ENCODE results near the gene HDHD5.

Gene HDHD5

DNA sequence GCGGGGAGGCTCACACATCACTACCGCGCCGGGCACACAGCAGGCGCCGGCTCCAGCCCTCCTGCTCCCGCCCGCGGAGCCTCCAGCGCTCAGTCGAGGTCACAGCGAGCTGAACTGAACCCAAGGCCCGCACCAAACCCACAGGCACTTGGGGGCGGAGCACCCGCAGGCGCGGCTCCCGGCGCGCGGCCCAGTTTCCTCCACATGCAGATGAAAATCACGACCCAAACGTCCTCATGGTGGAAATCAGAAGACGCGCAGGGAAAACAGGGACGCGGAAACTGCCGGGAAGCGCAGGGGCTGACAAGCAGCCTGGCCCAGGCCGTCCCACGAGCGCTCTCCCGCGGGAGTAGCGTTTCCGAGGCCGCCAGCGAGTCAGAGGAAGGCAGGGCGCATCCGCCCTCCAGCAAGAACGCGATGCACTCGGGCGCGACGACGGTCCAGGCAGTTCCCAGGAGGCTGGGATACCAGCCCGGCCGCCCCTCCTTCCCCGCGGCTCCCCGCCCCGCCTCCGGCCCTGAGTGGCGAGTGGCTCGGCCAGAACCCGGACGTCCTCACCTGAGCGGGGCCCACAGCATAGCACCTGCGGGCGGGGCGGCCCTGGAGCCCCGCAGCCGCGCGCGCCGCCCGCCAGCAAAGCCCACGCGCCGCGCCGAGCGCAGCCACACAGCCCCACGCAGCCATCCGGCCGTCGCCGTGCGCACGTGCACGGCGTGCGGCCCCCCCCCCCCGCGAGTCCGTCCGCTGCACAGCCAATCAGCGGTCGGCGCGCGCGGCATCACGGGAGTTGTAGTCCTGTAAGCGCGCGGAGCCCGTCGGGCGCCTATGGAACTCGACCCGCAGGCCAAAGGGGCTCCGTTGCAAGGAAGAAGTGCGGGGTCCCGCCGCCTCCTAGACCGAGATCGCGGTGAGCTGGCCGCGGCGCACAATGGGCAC is at the start of gene HDHD5:
Gene HDHD5 (minus strand): TSS at position 710 of the 936 bp plus-strand sequence. CDS start 26 bp downstream, at position 684.
- DNase-seq: peak in 55 of 56 donors; percentile 33 to 92 (median 81)

DNA sequence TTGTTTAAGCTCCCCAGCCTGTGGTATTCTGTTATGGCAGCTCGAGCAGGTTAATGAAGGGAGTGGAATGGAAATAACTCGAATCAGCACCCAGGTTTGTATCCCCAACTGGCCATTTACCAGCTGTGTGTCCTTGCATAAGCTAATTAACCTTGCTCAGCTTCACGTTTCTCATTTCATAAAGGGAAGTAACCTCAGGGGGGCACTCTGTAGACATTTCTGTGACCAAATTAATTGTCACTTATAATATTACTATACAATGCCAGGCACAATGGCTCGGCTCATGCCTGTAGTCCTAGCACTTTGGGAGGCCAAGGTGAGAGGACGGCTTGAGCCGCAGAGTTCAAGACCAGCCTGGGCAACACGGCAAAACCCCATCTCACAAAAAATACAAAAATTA is 46.4 kb upstream of the HDHD5 start:
- no peak for DNase-seq

DNA sequence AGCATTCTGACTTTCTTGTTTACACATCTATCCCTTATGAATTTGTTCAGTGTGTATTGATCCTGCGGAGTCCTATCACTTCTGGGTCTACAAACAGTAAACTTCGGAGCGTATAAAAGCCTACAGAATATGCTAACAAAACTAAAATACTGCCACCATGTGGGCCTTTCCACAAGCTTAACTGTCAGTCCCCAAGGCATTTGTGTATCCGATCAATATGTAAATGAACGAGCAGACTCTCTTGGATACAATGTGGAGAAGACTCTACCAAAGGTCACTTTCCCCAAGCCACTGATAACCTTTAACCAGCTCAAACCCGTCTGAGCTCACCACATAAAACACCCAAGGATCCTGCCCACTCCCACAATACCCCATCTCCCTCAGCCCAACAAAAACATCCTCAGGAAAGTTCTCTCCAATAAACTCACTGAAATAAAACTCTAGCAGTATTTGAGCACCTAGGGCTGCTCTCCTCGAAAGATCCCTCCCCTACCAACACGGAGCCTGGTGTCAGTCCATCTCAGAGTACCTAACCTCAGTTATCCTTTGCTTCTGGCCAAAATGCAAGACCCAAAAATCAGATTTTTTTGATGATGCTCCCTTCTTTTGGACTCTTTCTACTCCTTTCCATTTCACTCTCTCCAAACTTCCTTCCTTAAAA is 42.3 kb upstream of the HDHD5 start:
- peak in 1 of 56 donors; percentile 31 for DNase-seq

DNA sequence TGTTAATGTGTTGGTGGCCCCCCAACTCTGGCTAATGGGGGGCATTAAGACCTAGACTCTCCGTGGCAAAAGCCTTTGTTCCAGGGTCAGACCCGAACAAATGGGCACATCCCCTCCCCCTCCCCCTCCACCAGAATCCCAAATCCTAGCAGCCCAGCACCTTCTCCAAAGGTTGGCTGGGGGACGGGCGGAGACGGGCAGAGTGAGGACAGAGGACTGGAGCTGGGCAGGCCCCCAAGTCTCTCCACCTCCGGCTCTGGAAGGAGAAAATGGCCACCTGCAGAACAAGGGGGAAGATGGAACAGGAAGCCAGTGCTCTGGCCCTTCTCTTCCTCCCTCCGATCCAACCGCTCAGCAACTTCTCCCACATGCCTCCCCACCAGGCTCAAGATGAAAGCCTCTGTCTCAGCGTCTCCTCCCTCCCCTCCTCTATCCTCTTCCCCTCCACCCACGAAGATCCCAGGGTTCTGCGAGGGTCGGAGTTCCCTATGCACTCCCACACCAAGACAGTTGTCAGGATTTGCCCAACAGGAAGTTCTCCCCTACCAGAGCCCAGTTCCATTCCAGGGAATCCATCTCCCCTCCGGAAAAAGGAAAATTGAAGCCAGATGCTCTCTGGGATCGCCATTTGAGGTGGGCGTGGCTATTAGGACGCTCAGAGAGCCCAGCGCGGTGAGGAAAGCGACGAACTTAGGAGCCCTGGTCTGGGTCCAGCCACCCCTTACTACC is 40.1 kb upstream of the HDHD5 start:
- DNase-seq: peak in 10 of 56 donors; percentile 8 to 36 (median 16)

DNA sequence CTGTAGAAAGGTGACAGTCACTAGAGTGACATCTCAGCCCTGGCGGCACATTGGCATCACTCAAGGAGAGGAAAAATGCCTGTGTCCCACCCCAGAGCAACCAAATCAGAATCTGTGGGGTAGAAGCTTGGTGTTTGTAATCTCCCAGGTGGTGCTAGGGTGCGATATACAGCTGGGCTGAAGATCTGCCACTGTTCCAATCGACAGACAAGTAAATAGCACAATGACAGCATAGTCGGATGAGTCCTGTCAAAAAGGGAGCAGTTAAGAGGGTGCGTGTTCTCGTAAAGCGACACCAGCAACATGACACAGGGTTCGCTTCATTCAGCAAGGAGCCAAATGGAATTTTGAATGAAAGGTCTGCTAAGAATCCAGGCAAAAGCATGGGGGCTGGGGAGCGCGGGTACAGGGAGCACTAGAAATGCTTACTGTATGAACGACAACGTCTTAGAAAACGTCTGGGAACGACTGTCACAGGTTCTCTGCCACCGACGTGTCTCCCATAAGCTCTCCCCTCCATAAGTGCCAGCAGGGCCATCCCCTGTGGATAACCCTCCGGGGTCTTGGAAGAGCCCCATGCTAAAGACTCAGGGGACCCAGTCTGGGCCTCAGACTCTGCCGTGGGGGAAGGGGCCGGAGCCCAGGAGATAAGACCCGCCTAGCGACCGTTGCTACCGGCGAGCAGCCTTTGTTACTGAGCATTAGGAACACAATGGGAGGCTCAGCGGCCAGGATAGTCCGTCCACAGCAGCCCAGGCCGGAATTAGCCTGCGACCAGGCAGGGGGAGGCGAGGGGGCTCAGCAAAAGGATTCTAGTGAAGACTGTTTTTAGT is 39.3 kb upstream of the HDHD5 start:
- peak in 6 of 56 donors; percentile 7 to 28 (median 9) for DNase-seq

DNA sequence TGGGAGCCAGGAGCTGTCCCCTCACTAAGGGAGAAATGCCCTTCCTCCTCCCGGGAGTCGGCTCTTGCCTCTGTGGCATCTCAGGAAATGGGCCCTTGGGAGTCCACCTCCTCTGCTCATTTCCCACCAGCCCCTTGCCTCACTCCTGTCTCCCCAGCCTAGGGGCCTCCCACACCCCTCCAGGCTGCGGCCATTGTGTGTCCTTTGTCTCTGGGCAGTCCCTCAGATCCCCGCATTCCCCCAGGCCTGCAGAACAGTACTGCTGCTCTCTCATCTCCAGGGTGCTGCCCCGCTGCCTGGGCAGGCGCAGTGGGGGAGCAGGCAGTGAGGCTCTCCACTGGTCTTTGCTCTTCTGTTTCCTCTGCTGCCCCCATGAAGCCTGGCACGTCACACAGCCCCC is 35.1 kb upstream of the HDHD5 start:
- DNase-seq: no peak

DNA sequence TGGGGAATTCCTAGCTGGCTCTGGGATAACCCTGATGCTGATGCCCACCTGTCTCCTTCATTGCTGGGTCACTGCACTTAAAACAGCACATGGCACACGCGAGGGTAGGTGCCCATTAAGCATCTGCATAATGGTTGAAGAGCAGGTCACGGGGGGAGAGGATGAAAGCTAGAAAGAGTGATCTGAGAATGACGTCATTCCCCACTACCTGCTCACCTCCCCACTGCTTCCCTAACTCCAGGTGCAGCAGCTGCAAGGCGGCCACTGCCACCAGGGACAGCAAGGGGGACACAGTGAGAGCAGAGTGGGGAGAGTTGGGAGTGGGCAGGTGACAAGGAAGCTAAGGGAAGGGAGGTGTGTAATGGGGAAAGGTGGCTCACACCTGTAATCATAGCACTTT is 33.1 kb upstream of the HDHD5 start:
- no peak for DNase-seq

DNA sequence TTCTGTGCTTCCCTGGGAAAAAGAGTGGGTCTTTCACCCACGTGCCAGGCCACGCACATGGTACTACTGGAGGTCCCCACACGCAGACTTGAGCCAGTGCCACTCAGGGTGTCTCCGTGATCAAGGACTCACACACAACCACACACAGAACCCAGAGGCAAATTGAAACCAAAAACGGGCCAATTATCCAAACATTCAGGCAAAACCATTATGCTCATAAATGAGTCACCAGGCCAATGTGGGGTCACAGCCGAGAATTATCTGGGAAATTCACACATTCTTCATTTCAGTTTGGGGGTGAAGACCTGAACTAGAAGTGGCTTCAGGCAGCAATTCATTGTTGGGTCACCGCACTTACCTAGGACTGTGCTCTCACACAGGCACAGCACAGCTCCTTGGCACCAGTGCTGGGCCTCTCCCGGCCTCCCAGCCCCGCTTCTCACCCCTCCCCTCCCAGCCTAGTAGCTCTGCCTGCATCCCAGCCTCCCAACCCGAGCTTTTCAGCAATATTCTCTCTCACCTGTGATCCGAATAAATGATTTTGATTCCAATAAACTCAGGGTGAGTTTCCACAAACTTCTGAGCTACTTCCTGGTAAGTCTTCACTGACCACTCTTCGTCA is 32.2 kb upstream of the HDHD5 start:
- no peak for DNase-seq

DNA sequence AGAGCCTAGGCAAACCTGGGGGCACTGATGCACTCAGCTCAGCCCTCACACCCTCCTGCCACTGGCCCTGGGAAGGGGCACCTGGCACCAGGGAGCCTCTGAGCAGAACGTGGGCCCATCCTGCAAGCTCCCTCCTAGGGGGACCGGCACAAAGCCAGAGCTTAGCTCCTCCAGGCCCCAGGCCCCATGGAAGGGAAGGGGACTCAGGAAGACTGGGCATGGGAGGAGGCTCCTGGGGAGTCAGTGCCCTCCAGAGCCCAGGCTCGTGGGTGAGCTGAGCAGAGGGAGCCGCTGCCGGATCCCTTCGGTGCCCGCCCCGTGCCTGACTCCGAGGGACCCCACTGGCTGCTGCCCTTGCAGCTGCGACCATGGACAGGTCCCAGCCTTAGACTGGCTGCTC is 31.6 kb upstream of the HDHD5 start:
- DNase-seq: no peak

DNA sequence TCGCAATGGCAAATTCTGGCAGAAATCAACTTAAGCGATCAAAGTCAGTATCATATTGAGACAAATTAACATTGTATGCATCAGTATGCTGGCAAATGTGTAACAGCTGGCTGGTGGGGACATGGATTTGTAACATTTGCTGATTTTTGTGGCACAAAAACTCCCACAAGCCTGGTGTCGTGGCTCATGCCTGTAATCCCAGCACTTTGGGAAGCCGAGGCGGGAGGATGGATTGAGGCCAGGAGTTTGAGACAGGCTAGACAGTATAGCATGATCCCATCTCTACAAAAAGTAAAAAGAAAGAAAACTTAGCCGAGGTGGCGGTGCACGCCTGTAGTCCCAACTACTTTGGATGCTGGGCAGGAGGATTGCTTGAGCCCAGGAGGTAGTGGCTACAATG is 17.6 kb upstream of the HDHD5 start:
- no peak for DNase-seq

DNA sequence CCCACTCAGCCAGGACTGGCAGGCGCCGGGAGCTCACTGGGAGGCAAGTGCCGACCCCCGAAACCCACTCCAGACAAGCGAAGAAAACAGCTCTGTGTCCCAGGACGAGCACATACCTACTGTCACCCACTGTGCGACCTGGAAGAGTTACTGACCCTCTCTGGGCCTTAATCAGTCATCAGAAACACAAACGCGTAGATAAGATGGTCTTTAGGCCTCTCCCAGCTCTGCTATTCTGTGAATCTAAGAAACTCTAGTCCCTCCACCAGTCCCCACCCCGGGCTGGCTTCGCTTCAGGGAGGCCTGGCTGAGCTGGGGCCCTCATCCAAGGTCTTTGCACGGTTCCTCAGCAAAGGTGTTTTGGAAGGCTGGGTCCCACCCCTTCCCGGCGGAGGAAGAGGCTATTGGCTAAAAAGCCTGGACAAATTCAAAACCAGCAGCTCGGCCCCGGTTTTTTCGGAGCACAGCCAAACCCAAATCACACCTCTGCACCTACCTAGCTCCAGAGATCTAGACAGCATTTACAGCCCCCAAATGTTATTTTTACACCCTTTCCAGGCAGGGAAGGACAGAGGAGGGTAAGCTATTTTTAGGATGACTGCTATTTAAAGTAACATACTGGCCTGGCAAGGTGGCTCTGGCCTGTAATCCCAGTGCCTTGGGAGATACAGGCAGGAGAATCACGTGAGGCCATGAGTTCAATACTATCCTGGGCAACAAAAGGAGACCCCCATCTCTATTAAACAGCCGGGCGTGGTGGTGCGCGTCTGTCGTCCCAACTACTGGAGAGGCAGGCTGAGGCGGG is 13.2 kb upstream of the HDHD5 start:
- peak in 10 of 56 donors; percentile 7 to 66 (median 29) for DNase-seq

DNA sequence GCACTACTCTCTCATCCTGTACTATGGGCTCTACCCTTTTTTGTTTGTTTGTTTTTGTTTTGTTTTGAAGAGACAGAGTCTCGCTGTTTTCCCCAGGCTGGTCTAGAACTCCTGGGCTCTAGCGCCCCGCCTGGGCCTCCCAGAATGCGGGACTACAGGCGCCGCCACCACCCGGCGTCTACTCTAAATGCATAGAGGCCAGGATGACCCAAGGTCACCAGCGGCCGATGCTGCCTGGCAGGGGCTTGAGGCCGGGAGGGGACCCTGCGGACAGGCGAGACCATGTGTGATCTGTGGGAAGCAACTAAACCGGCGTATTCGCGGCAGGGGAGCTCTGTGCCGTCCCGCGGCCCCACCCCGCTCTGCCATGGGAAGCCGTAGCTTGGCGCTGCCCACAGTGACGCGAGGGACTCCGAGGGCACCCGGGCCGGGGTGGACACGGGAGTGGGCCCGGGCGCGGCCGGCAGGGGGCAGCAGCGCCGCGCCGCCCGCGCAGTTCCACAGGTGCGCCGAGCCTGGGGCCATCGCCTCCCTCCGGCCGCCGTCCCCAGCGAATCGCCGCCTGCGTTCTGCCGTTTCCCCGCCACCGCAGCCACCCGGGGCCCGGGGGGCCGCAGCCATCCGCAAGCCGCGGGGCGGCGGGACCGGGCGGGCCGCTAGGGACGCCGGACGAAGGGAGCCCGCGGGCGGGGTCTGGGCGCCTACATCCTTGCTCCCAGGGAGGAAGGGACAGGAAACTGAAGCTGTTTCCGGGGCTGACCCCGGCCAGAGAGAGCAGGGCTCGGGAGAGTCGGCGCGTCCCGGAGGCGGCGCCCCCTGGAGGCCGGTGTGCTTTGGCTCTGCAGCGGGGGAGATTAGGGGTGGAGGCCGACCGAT is 12.3 kb upstream of the HDHD5 start:
- peak; percentile 32 to 98 (median 84) for DNase-seq

DNA sequence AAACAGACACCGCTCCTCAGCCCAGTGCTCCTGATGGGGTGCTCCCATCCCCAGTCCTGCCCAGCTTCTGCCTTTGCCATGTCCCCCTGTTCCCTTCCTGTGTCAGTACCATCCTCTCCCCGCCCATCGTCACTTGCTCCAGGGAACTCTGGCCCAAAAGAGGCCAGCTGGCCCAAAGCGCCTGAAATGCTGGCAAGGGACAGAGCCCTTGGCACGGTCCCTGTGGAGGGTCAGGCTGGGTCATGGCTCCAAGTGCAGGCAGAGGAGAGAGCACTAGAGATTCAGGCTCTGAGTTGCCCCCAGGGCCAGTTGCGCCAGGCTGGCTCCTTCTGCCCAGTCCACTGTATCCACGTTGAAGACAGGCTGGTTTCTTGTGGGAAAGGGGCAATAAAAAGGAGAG is 8.4 kb upstream of the HDHD5 start:
- DNase-seq: peak in 41 of 56 donors; percentile 3 to 66 (median 27)

DNA sequence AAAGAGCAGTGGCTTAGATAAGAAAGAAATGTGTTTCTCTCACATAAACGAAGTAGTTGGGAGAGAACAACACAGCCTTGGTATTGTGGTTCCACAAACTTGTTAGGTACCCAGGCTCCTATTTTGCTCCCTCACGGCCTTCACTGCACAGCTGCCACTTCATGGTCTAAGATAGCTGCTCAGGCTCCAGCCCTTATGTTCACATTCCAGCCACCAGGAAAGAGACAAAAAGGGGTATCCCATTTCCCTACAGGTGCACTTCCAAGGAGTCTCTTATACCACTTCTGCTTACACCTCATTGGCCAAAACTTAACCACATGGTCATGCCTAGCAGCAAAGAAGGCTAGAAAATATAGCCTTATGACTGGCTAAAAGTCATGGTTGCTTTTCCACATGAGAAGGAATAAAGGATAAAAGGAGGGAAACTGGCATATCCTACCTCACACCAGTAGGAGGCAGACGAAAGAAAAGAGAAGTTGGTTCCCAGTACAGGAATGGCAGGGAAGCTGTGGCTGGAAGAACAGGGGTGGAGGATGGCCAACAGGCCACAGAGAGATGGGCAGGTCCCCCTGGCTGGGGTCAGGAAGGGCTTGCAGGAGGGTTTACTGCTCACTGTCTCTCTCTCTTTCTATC is 5.4 kb upstream of the HDHD5 start:
- no peak for DNase-seq

DNA sequence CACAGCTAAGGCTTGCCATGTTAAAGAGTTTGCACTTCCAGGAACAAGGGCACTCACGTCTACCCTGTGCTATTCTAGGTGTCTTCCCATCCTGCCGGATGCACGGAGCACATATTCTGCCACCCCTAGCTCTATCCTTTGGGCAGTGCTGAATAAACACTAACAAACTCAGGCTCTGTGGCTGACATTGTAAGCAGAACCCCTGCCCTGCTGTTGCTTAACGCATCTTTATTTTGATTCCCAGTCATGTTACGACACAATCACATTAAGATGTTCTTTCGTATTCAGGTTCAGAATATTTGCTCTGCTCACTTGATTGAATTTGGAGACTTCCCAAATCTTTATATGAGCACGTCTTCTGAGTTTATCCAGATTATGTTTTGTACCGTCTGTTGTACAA is 3.7 kb upstream of the HDHD5 start:
- no peak for DNase-seq

DNA sequence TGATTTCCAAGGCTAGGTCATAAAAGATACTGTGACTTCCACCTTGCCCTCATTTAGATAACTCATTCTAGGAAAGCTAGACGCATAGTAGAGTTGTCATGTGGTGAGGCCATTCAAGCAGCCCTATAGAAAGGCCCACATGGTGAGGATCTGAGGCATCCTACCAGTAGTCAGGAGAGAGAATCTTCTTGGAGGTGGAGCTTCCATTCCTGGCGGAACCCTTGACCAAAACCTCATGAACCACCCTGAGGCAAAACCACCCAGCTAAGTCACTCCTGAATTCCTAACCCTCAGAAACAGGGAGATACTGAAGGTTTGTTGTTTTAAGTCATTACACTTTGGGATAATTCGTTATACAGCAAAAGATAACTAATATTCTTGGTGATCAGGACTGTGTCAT is 2.9 kb upstream of the HDHD5 start:
- no peak for DNase-seq

DNA sequence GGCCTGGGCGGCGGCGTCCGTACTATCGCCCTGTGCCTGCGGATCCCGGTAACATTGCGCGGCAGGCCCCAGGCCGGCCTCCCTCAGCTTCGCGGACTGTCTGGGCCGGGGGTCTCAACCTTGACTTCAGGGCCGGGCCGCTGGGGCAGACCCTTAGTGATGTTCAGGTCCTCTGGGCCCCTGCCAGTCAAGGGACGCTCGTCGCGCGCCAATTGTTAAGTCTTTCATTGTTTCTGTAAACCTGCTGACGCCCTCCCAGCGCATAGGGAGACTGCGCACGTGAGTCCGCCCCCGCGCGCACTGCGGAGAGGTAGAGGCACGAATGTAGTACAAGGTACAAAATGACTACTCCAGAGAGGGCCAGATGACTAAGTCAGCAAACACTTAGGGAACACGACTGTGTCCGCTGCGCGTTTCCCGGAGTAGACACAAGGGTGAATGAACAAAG is 451 bp upstream of the HDHD5 start:
- peak in 40 of 56 donors; percentile 8 to 84 (median 56) for DNase-seq

DNA sequence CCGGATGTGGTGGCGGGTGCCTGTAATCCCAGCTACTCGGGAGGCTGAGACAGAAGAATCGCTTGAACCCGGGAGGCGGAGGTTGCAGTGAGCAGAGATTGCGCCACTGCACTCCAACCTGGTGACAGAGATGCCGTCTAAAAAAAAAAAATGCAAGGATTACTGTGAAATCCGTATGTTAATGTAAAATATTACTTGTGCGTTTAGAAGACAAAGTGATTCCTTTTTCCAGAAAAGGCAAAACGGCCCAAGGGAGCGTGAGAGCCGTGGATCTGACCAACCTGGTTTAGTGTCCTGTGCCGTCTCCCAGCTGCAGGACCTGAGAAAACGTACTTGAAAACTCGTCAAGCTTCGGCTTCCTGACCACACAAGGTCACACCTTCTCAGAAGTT is 905 bp downstream of the HDHD5 start:
- peak in 1 of 56 donors; percentile 33 for DNase-seq
